Sigmoid colon (tissue), 7 donors: ENCODE measurements around the gene RAP1GAP. TPM values are rescaled to one million over a fixed set of nuclear protein-coding genes. Genes with fewer than 3 reads are reported as not detected.

ENCODE experiments used
- DNase-seq: peaks from one replicate; pipeline ENCODE4 v3.0.0-alpha.2; 2019
- H3K27ac ChIP-seq, 4 donors: fragments of 200-600 bp; sonication (generic); one replicate each; pipeline ENCODE4 v1.5.1; 2016 to 2019; ENCODE audit warnings: mild to moderate bottlenecking in 1 of 4
- H3K27me3 ChIP-seq, 3 donors: fragments of 200-600 bp; sonication (generic); one replicate each; pipeline ENCODE4 v1.5.1; 2019; ENCODE audit warnings: mild to moderate bottlenecking in 1 of 3
- H3K36me3 ChIP-seq, 4 donors: fragments of 200-600 bp; sonication (generic); one replicate each; pipeline ENCODE4 v1.5.1; 2016 to 2019
- H3K4me1 ChIP-seq, 4 donors: fragments of 200-600 bp; sonication (generic); one replicate each; pipeline ENCODE4 v1.5.1; 2017 to 2019
- H3K4me3 ChIP-seq, 4 donors: fragments of 200-600 bp; sonication (generic); one replicate each; pipeline ENCODE4 v1.5.1; 2017 to 2019; ENCODE audit warnings: mild to moderate bottlenecking in 2 of 4, moderate library complexity in 1 of 4
- H3K9me3 ChIP-seq, 4 donors: fragments of 200-600 bp in 3 of 4; sonication (generic) in 3 of 4; one replicate each; pipeline versions ENCODE4 v1.5.1 to v1.6.1; 2013 to 2019
- EP300 ChIP-seq, 4 donors: sonication (generic); formaldehyde crosslinking; IDR thresholded peaks; one replicate each; pipeline ENCODE4 v1.6.1; 2017; ENCODE audit warnings: antibody characterized with exemption in 4 of 4
- POLR2A ChIP-seq, 2 donors: fragments of 450-650 bp; IDR thresholded peaks; one replicate each; pipeline ENCODE4 v1.6.1; 2016; ENCODE audit warnings: antibody characterized with exemption in 2 of 2, mild to moderate bottlenecking in 2 of 2, moderate library complexity in 2 of 2
- POLR2AphosphoS5 ChIP-seq, 4 donors: sonication (generic); formaldehyde crosslinking; IDR thresholded peaks; one replicate each; pipeline ENCODE4 v1.6.1; 2017; ENCODE audit warnings: antibody characterized with exemption in 4 of 4
- WGBS, 2 donors: extraction: QIAGEN DNeasy Blood & Tissue Kit; methylation state at CpG; one replicate each; pipeline ENCODE4 v1.1.7; 2013; 5-methylcytosine and 5-hydroxymethylcytosine counted together
- intact Hi-C: fragments of 100-400 bp; cut with DNase I; formaldehyde crosslinking; loops from one replicate; pipeline ENCODE4 v1.15.1; 2023
- polyA plus RNA-seq, 3 donors: library from polyadenylated mRNA; stranded (reverse); fragments of 200-250 nt; gene quantifications; one replicate each; pipeline ENCODE4 v1.2.3, GENCODE V29; 2013
- total RNA-seq, 4 donors: library from RNA; depleted of rRNA; stranded (reverse); fragments of >200 nt; gene quantifications; one replicate each; pipeline ENCODE4 v1.1.0, GENCODE V29; 2016
- TF ChIP-seq, protein P1 (sequence below), 4 experiments: fragments of 450-650 bp in 3 of 4; fragments of 200-600 bp in 1 of 4; IDR thresholded peaks; one replicate each; pipeline ENCODE4 v1.5.1; 2016 to 2019; ENCODE audit warnings: antibody characterized with exemption in 4 of 4, mild to moderate bottlenecking in 3 of 4, moderate library complexity in 2 of 4
- donor health status: healthy with polysubstance abuse.
- donor health status: Bipolar disorder and iron deficiency.
- donor health status: healthy.

RAP1GAP gene
- total and polyA plus RNA-seq, 7 donors = 0.33 to 47.4 (median 12.5) TPM; not detected in 1

DNA sequence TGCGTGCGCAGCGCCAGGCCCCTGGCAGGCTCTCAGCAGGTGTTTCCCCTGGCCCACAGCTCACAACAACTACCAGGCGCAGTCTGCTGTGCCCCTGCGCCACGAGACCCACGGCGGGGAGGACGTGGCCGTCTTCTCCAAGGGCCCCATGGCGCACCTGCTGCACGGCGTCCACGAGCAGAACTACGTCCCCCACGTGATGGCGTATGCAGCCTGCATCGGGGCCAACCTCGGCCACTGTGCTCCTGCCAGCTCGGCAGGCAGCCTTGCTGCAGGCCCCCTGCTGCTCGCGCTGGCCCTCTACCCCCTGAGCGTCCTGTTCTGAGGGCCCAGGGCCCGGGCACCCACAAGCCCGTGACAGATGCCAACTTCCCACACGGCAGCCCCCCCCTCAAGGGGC, 91.8 kb downstream of the RAP1GAP start:
- no peak for DNase-seq
- intact Hi-C loops = no loop called here
- Histone ChIP-seq H3K4me1 (peaks cover 0 to 14% (median 13%) of the 10 kb centered on the region in 4 donors), H3K9me3 (no peaks in the 10 kb centered on the region), H3K4me3 (no peak overlapping the region), H3K36me3 (no peaks in the 10 kb centered on the region), H3K27me3 (no peaks in the 10 kb centered on the region), H3K27ac (no peak overlapping the region)
- TF ChIP-seq POLR2AphosphoS5 (IDR thresholded peaks at IDR 0.05) (no peak), EP300 (IDR thresholded peaks at IDR 0.05) (no peak), POLR2A (IDR thresholded peaks at IDR 0.05) (no peak)
- TF ChIP-seq, protein P1, sequence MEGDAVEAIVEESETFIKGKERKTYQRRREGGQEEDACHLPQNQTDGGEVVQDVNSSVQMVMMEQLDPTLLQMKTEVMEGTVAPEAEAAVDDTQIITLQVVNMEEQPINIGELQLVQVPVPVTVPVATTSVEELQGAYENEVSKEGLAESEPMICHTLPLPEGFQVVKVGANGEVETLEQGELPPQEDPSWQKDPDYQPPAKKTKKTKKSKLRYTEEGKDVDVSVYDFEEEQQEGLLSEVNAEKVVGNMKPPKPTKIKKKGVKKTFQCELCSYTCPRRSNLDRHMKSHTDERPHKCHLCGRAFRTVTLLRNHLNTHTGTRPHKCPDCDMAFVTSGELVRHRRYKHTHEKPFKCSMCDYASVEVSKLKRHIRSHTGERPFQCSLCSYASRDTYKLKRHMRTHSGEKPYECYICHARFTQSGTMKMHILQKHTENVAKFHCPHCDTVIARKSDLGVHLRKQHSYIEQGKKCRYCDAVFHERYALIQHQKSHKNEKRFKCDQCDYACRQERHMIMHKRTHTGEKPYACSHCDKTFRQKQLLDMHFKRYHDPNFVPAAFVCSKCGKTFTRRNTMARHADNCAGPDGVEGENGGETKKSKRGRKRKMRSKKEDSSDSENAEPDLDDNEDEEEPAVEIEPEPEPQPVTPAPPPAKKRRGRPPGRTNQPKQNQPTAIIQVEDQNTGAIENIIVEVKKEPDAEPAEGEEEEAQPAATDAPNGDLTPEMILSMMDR (IDR thresholded peaks at IDR 0.05) = no peak
- WGBS, 2 donors = 91 to 93% methylated on average over 26 of the region's 26 CpGs

DNA sequence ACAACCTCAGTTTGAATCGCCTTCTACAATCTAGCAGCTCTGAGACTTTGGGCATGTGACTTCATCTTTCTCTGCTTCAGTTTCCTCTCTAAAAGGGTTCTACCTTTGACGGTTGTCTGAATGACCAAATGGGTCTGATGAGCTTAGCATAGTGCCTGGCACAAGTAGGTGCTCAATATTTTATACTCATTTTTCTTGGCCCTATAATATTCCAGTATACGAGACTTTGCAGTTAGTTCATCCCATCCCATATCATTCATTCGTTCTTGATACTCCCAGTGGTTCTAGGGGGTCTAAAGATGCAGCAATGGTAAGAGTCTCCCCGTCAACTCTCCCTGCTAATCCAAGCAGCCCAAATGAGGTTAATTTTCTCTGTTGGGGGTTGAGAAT, 92.4 kb downstream of the RAP1GAP start:
- intact Hi-C loops = no loop called here
- H3K9me3 ChIP-seq = no peaks in the 10 kb centered on the region
- WGBS, 2 donors = 88 to 93% methylated on average over 5 of the region's 5 CpGs
- no peak overlapping the region for H3K27ac ChIP-seq
- peaks cover 0 to 14% (median 13%) of the 10 kb centered on the region in 4 donors for H3K4me1 ChIP-seq
- H3K27me3 ChIP-seq = no peaks in the 10 kb centered on the region
- DNase-seq = no peak
- no peak for TF ChIP-seq EP300 (IDR thresholded peaks at IDR 0.05)
- TF ChIP-seq POLR2A (IDR thresholded peaks at IDR 0.05) = no peak
- TF ChIP-seq, protein P1 (IDR thresholded peaks at IDR 0.05) = no peak
- no peak for TF ChIP-seq POLR2AphosphoS5 (IDR thresholded peaks at IDR 0.05)
- H3K36me3 ChIP-seq = no peaks in the 10 kb centered on the region
- H3K4me3 ChIP-seq = no peak overlapping the region

DNA sequence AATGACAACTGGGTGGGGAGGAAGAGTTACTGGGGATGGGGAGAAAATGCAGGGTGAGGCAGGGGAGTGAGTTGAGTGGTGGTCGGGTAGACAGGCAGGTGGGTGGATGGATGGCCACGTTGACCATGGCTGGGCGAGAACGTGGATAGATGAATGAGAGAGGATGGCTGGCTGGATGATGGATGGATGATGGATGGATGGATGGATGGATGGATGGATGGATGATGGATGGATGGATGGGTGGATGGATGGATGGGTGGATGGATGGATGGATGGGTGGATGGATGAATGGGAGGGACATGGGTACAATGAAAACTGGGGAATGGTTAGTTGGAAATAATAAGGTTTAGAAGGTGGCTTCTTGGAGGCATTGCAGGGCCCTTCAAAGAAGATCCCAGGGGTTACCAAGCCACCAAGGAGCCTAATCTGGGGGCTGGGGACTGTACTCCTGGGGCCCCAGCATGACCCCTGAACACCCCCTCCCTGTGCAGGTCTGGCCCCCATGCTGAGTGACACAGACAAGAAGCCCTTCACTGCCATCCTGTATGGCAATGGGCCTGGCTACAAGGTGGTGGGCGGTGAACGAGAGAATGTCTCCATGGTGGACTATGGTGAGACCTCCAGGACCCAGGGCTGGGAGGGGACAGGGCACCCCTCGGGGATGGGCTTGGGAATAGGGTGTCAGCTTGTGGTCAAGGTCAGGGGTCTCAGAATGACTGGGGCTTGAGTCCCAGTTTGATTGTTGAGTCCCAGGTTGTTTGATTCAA, 92.9 kb downstream of the RAP1GAP start:
- Histone ChIP-seq H3K4me1 (peaks cover 0 to 14% (median 13%) of the 10 kb centered on the region in 4 donors), H3K36me3 (no peaks in the 10 kb centered on the region), H3K27ac (no peak overlapping the region), H3K4me3 (no peak overlapping the region), H3K9me3 (no peaks in the 10 kb centered on the region), H3K27me3 (no peaks in the 10 kb centered on the region)
- WGBS, 2 donors = 92 to 96% methylated on average over 7 of the region's 7 CpGs
- TF ChIP-seq EP300 (IDR thresholded peaks at IDR 0.05) (no peak), POLR2A (IDR thresholded peaks at IDR 0.05) (no peak), POLR2AphosphoS5 (IDR thresholded peaks at IDR 0.05) (no peak)
- TF ChIP-seq, protein P1 (IDR thresholded peaks at IDR 0.05) = no peak
- intact Hi-C loops = no loop called here
- no peak for DNase-seq

DNA sequence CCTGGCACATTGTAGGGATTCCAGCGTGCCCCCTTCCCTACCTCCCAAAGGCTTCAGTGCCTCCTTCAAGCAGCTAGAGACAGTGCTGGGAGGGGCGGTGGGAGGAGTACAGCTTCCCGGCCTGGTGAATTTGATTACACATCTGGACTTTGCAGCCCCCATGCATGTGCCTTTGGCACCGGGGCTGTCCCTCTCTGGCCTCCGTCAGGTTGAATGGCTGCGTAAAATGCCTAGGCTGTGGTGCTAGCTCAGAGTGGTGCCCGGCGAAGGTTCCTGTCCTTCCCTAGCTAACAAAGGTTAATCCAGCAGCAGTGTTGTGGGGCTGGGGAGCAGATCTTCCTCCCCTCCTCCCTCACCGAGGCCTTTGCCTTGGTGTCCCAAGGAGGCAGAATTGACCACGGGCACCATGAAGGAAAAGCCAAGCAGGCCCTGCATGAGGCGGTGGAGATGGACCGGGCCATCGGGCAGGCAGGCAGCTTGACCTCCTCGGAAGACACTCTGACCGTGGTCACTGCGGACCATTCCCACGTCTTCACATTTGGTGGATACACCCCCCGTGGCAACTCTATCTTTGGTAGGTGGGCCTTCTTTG, 93.7 kb downstream of the RAP1GAP start:
- no peak overlapping the region for H3K4me3 ChIP-seq
- H3K9me3 ChIP-seq = no peaks in the 10 kb centered on the region
- TF ChIP-seq, protein P1 (IDR thresholded peaks at IDR 0.05) = no peak
- no peak for TF ChIP-seq EP300 (IDR thresholded peaks at IDR 0.05)
- TF ChIP-seq POLR2AphosphoS5 (IDR thresholded peaks at IDR 0.05) = no peak
- TF ChIP-seq POLR2A (IDR thresholded peaks at IDR 0.05) = no peak
- no peaks in the 10 kb centered on the region for H3K36me3 ChIP-seq
- peak overlapping the region in 2 of 4 donors; percentile 60 to 85 for H3K27ac ChIP-seq
- intact Hi-C loops = loop anchor here (2.0 kb wide), 1 partner anchor 67 kb away; the partner anchor contains the start of gene ALPL
- H3K4me1 ChIP-seq = peaks cover 0 to 14% (median 13%) of the 10 kb centered on the region in 4 donors
- WGBS, 2 donors = 90 to 92% methylated on average over 18 of the region's 18 CpGs
- DNase-seq = no peak
- no peaks in the 10 kb centered on the region for H3K27me3 ChIP-seq
